Cardiac muscle cell (in vitro differentiated cells and primary cell): Measurements from ENCODE around the gene TRPC4. TPM values are rescaled to one million over a fixed set of nuclear protein-coding genes. Genes with fewer than 3 reads are reported as not detected.

Experiments
- DNase-seq, 2 donors: peaks; one replicate each; pipeline versions ENCODE4 v3.0.0 to v3.0.0-alpha.2; 2010 to 2017; ENCODE audit warnings: low read depth in 1 of 2, low spot score in 1 of 2
- H3K27ac ChIP-seq: fragments of 200-600 bp; sonication (generic); 2 replicates; pipeline ENCODE4 v1.5.1; 2016
- H3K27me3 ChIP-seq: fragments of 200-600 bp; sonication (generic); 2 replicates; pipeline ENCODE4 v1.6.0; 2016; ENCODE audit warnings: control low read depth
- H3K36me3 ChIP-seq: fragments of 200-600 bp; sonication (generic); 2 replicates; pipeline ENCODE4 v1.5.1; 2016; ENCODE audit warnings: control low read depth
- H3K4me1 ChIP-seq: fragments of 200-600 bp; sonication (generic); 2 replicates; pipeline ENCODE4 v1.8.1; 2017; ENCODE audit warnings: low read depth, mild to moderate bottlenecking, mixed run types
- H3K4me3 ChIP-seq: fragments of 200-600 bp; sonication (generic); 2 replicates; pipeline ENCODE4 v1.5.1; 2016; ENCODE audit warnings: mild to moderate bottlenecking
- H3K9me3 ChIP-seq: fragments of 200-600 bp; sonication (generic); 2 replicates; pipeline ENCODE4 v1.5.1; 2017; ENCODE audit warnings: low read depth, mild to moderate bottlenecking, control low read depth
- polyA plus RNA-seq: library from polyadenylated mRNA; unstranded; fragments of >200 nt; fragmentation: Nextera tagmentation; extraction: Ambion mirVana; gene quantifications from 2 replicates; pipeline ENCODE4 v1.2.1, GENCODE V29; 2016
- total RNA-seq: library from RNA; depleted of rRNA; stranded (reverse); fragments of >200 nt; gene quantifications from 2 replicates; pipeline ENCODE4 v1.2.3, GENCODE V29; 2016
- TF ChIP-seq, protein P1 (sequence below): IDR thresholded peaks from 2 replicates; pipeline ENCODE4 v1.5.1; 2012; ENCODE audit warnings: low read depth, mild to moderate bottlenecking, low read length

Gene TRPC4
- total and polyA plus RNA-seq, 2 experiments from 2014 or later = 0.09 to 0.28 TPM

- no peaks in the 10 kb centered on the region for H3K9me3 ChIP-seq
- H3K27ac ChIP-seq = no peak overlapping the region
- H3K27me3 ChIP-seq = no peaks in the 10 kb centered on the region
- H3K4me3 ChIP-seq = no peak overlapping the region
- DNase-seq = no peak
- no peaks in the 10 kb centered on the region for H3K4me1 ChIP-seq
- TF ChIP-seq, protein P1, sequence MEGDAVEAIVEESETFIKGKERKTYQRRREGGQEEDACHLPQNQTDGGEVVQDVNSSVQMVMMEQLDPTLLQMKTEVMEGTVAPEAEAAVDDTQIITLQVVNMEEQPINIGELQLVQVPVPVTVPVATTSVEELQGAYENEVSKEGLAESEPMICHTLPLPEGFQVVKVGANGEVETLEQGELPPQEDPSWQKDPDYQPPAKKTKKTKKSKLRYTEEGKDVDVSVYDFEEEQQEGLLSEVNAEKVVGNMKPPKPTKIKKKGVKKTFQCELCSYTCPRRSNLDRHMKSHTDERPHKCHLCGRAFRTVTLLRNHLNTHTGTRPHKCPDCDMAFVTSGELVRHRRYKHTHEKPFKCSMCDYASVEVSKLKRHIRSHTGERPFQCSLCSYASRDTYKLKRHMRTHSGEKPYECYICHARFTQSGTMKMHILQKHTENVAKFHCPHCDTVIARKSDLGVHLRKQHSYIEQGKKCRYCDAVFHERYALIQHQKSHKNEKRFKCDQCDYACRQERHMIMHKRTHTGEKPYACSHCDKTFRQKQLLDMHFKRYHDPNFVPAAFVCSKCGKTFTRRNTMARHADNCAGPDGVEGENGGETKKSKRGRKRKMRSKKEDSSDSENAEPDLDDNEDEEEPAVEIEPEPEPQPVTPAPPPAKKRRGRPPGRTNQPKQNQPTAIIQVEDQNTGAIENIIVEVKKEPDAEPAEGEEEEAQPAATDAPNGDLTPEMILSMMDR = no peak
- no peaks in the 10 kb centered on the region for H3K36me3 ChIP-seq
These were observed 118.5 kb downstream of the TRPC4 start for GRCh38 chr13:37751025-37751424.

GRCh38 chr13:37748913-37749312, 120.7 kb downstream of the TRPC4 start:
- no peaks in the 10 kb centered on the region for H3K36me3 ChIP-seq
- DNase-seq = no peak
- no peaks in the 10 kb centered on the region for H3K9me3 ChIP-seq
- TF ChIP-seq, protein P1 = no peak
- no peaks in the 10 kb centered on the region for H3K27me3 ChIP-seq
- no peaks in the 10 kb centered on the region for H3K4me1 ChIP-seq
- no peak overlapping the region for H3K27ac ChIP-seq
- H3K4me3 ChIP-seq = no peak overlapping the region

DNA sequence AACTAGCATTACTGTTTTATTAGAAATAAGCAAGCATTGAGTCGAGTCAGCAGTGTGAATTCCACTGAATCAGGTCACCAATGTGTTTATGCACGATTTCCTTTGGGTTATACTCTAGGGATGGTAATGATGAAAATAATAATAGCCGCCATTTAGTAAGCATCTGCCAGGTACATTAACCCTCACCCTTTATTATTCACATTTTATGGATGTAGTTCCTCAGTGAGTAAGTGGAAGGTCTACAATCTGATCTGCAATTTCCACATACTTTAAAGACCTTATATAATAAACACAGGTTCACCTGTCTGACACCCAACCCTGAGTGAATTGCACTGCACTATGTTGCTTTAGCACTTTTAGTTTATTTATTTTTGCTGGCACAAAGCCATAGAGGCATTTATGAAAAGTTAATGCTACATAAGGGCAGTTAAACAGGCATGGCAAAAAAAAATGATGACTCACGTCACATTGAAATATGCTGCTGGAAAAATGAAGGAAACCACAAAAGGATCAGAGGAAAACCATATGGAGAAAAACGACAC, 122.4 kb downstream of the TRPC4 start:
- H3K4me1 ChIP-seq = no peaks in the 10 kb centered on the region
- DNase-seq = peak in 1 of 2 donors; percentile 85
- H3K9me3 ChIP-seq = no peaks in the 10 kb centered on the region
- H3K27me3 ChIP-seq = no peaks in the 10 kb centered on the region
- H3K27ac ChIP-seq = no peak overlapping the region
- H3K36me3 ChIP-seq = no peaks in the 10 kb centered on the region
- TF ChIP-seq, protein P1 = no peak
- H3K4me3 ChIP-seq = no peak overlapping the region

DNA sequence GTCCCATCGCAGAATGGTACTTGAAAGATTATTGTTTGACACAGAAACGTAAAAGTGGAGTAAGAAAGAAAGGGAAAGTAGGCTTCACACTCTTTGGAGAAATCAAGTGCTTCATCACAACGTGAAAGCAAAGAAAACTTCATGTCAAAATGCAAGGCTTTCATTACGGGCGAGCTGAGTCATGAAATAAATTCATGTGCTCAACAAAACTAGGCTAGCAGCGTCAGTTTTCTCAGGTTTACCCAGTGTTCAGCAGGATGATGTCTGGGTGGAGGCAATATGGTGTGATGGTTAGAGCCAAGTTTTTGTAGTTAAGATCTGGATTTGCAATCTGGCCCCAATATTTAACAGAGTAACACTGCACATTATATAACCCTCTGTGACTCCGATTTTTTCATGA, 128.0 kb downstream of the TRPC4 start:
- Histone ChIP-seq H3K27me3 (no peaks in the 10 kb centered on the region), H3K27ac (no peak overlapping the region), H3K4me1 (no peaks in the 10 kb centered on the region), H3K36me3 (no peaks in the 10 kb centered on the region), H3K9me3 (no peaks in the 10 kb centered on the region), H3K4me3 (no peak overlapping the region)
- no peak for DNase-seq
- TF ChIP-seq, protein P1 = no peak

- Histone ChIP-seq H3K4me1 (no peaks in the 10 kb centered on the region), H3K9me3 (no peaks in the 10 kb centered on the region), H3K4me3 (no peak overlapping the region), H3K27ac (no peak overlapping the region), H3K36me3 (no peaks in the 10 kb centered on the region), H3K27me3 (no peaks in the 10 kb centered on the region)
- DNase-seq = no peak
- TF ChIP-seq, protein P1 = no peak
These were observed 133.5 kb downstream of the TRPC4 start for GRCh38 chr13:37736045-37736444.

- Histone ChIP-seq H3K27ac (no peak overlapping the region), H3K4me1 (no peaks in the 10 kb centered on the region), H3K9me3 (no peaks in the 10 kb centered on the region), H3K27me3 (no peaks in the 10 kb centered on the region), H3K4me3 (no peak overlapping the region), H3K36me3 (no peaks in the 10 kb centered on the region)
- no peak for DNase-seq
- TF ChIP-seq, protein P1 = no peak
These were observed 134.3 kb downstream of the TRPC4 start for GRCh38 chr13:37735293-37735692.
